Activated CD8-positive, alpha-beta memory T cell treated with anti-CD3 and anti-CD28 coated beads, Interleukin-2, amount 50 U/mL, for 24 hours (primary cell): ENCODE data around the gene AMELY.
"Not testable (repeated sequence)": the region's sequence is repeated elsewhere in the genome, so short reads cannot be mapped to it uniquely, and the experiment has no call there.

ENCODE experiments used
- DNase-seq: peaks from one replicate; pipeline ENCODE4 v3.0.0-alpha.2; 2020; ENCODE audit errors: extremely low read depth

The AMELY gene

GRCh38 chrY:6911253-6911881 lies at the start of gene AMELY:
Gene AMELY (minus strand): TSS chrY:6911752. CDS start chrY:6872608, 39,144 bp downstream.
- no peak for DNase-seq

GRCh38 chrY:6949947-6950346 lies 38.4 kb upstream of the AMELY start:
- no peak for DNase-seq

GRCh38 chrY:6948378-6948777 lies 36.8 kb upstream of the AMELY start:
- DNase-seq: no peak

- no peak for DNase-seq
These were observed 36.1 kb upstream of the AMELY start for GRCh38 chrY:6947695-6948094.

GRCh38 chrY:6935497-6935896 lies 23.9 kb upstream of the AMELY start:
- no peak for DNase-seq

- no peak for DNase-seq
These were observed 20.3 kb upstream of the AMELY start for GRCh38 chrY:6931779-6932396.

GRCh38 chrY:6929237-6929636 lies 17.7 kb upstream of the AMELY start:
- DNase-seq: no peak

- DNase-seq: no peak
These were observed 16.7 kb upstream of the AMELY start for GRCh38 chrY:6928265-6928664.

GRCh38 chrY:6921061-6921460 lies 9.5 kb upstream of the AMELY start:
- no peak for DNase-seq

GRCh38 chrY:6913362-6913761 lies 1.8 kb upstream of the AMELY start:
- DNase-seq: no peak

- no peak for DNase-seq
These were observed 940 bp downstream of the AMELY start, which contains the start of gene TBL1Y for GRCh38 chrY:6910372-6911252. Gene TBL1Y (plus strand): TSS chrY:6910697. CDS start chrY:7025085, 114,388 bp downstream.

GRCh38 chrY:6909856-6910255 lies 1.7 kb downstream of the AMELY start:
- no peak for DNase-seq

- DNase-seq: no peak
These were observed 2.4 kb downstream of the AMELY start for GRCh38 chrY:6909118-6909521.

GRCh38 chrY:6908021-6908420 lies 3.5 kb downstream of the AMELY start:
- not testable (repeated sequence) for DNase-seq

GRCh38 chrY:6907591-6907990 lies 4.0 kb downstream of the AMELY start:
- DNase-seq: no peak

- DNase-seq: not testable (repeated sequence)
These were observed 9.4 kb downstream of the AMELY start for GRCh38 chrY:6902116-6902515.

- no peak for DNase-seq
These were observed 16.3 kb downstream of the AMELY start for GRCh38 chrY:6895236-6895635.

GRCh38 chrY:6894496-6894895 lies 17.1 kb downstream of the AMELY start:
- no peak for DNase-seq

GRCh38 chrY:6849384-6849783 lies 62.2 kb downstream of the AMELY start:
- DNase-seq: no peak

GRCh38 chrY:6842650-6843049 lies 68.9 kb downstream of the AMELY start:
- DNase-seq: not testable (repeated sequence)
